D721Med (cell line): ENCODE data around the gene ANGPT4.

Source experiments
- DNase-seq: peaks from one replicate; pipeline ENCODE4 v3.0.0; 2011; ENCODE audit warnings: low spot score; ENCODE audit not compliant: insufficient read length
- FAIRE-seq: peaks from 2 replicates; lab custom pipeline; 2011; peaks lifted over from hg19 to GRCh38; lab: Jason Lieb, UNC
- TF ChIP-seq, protein P1 (sequence below): IDR thresholded peaks from 2 replicates; pipeline ENCODE4 v1.5.1; 2012; ENCODE audit warnings: mild to moderate bottlenecking, control low read depth; ENCODE audit not compliant: insufficient read depth; ENCODE audit errors: missing control alignments

Gene ANGPT4

DNA sequence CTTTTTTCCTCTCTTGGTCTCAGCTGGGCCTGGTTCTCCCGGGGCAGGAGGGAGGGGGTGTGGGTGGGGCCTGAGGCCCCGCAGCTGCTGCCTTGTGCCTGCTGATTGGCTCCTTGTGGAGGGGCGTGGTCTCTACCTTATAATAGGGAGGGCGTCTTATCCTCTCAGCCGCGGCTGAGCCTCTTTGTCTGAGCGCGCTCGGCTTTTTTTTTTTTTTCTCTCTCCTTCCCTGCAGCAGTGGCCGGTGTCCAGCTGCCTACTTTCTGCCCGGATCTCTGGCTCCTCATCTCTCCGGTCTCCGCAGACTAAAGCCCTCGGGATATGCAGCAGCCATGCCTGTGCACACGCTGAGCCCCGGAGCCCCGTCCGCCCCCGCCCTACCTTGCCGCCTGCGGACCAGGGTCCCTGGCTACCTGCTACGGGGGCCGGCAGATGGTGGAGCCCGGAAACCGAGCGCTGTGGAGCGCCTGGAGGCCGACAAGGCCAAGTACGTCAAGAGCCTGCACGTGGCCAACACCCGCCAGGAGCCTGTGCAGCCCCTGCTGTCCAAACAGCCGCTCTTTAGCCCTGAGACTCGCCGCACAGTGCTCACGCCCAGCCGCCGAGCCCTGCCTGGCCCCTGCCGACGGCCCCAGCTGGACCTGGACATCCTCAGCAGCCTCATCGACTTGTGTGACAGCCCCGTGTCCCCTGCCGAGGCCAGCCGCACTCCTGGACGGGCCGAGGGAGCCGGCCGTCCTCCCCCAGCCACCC is 71.5 kb downstream of the ANGPT4 start:
- DNase-seq (peak; percentile 87), FAIRE-seq (no peak)
- TF ChIP-seq, protein P1, sequence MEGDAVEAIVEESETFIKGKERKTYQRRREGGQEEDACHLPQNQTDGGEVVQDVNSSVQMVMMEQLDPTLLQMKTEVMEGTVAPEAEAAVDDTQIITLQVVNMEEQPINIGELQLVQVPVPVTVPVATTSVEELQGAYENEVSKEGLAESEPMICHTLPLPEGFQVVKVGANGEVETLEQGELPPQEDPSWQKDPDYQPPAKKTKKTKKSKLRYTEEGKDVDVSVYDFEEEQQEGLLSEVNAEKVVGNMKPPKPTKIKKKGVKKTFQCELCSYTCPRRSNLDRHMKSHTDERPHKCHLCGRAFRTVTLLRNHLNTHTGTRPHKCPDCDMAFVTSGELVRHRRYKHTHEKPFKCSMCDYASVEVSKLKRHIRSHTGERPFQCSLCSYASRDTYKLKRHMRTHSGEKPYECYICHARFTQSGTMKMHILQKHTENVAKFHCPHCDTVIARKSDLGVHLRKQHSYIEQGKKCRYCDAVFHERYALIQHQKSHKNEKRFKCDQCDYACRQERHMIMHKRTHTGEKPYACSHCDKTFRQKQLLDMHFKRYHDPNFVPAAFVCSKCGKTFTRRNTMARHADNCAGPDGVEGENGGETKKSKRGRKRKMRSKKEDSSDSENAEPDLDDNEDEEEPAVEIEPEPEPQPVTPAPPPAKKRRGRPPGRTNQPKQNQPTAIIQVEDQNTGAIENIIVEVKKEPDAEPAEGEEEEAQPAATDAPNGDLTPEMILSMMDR, result no peak

DNA sequence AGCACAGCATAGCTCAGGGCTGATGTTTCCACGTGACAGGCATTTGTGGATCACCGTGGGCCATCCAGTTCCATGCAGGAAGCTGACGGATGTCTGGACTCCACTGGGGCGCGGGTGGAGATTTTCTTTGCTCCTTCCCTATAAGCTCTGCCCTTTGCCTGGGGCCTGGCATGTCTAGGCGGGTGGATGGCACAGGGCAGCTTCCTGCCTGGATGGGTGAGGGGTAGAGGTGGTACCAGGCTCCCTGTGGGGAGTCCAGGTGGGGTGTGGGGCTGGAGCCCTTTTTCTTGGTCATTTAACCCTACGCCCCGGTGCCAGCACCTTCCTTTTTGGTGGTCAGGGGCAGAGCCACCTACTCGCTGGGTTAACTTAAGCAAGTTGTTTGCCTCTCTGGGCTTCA is 72.2 kb downstream of the ANGPT4 start:
- no peak for FAIRE-seq
- no peak for DNase-seq
- TF ChIP-seq, protein P1, result no peak

DNA sequence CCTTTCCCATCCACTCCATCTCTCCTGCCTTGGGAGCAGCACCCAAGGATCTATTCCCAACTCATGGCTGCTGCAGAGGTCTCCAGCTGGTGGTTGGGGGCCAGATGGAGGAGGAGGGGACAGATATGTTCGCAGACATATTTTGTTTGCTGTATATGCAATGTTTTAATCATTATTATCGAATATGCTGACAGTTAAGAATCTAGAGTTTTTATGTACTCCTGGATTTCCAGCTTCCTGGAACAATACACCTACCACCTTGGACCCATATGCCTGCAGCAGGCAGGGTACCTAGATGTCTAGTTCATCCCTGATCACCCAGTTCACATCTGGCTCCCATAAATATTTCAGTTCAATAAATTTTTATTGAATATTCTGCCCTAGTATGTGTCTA is 73.6 kb downstream of the ANGPT4 start:
- no peak for FAIRE-seq
- TF ChIP-seq, protein P1, result no peak
- DNase-seq, result no peak

DNA sequence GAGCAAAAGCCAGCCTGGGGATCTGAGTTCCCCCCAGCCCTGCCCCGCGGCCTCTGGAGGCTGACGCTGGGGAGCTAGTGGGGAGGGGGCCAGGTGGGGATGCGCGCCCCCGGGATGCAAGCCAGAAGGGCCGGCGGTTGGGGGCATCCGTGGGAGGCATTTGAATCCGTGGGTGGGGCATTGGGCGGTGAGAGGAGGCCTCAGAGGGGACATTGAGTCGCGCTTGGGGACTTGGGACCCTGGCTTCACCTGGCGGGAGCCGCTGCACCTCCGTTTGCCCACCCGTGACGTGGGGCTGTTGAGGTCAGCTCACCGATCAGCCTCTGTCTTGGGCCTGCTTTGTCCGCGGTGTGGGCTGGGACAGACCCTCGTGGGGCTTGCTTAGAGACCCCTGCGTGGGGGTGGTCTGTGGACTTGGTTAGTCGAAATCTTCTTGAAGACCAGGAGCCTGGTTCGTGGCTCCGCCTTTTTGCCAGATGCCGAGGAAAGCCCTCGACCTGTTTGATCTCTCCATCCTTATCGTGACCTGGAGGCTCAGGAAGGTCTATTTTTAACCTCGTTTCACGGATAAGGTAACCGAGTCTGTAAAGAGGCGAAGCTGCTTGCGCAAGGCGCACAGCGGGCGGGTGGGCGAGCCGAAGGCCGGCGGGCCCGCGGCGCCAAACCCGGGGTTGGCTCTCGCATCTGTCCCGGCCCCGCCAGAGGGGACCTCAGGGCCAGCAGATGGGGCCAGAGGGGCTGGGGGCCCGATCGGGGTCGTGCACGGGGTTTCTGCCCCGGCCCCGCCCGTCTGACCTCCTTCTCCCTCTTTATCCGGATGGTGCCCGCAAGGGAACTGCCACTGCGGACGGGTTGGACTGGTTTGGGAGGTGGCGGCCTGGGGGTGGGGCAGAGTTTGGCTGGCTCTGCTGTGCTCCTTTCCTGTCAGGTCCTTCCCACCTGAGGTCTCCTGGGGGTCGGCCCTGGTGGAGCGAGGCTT is 74.3 kb downstream of the ANGPT4 start:
- TF ChIP-seq, protein P1, result no peak
- no peak for DNase-seq
- no peak for FAIRE-seq

DNA sequence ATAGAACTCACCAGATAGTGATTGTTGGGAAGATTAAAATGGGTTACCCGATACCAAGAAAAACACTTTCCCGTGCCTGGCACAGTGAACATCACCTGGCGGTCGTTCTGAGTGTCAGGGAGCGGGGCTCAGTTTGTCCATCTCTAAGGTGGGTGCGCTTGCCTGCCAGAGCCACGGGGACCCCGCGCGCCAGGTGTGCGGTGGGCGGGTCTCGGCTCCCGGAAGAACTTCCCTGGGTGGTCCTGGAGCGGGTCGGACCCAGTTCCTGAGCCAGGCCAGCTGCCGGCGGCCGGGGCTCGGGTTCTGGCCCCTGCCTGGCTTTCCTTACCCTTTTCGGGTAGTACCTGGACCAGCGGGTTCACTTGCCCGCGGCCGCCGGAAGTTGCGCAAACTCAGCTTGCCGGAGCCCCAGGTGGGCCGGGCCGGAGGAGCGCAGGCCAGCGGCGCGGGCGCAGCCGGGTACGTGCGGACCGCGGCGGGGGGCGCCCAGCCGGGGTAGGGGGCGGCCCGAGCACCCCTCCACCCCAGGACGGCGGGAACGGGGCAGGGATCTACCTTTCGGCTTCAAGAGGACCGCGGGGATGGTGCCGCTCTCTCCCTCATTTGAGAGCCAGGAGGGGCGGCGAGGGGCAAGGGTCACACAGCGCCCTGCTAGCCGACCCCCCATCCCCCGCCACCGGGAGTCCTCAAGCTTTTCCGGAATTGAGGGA is 75.1 kb downstream of the ANGPT4 start:
- DNase-seq (no peak), FAIRE-seq (no peak)
- TF ChIP-seq, protein P1, result no peak

DNA sequence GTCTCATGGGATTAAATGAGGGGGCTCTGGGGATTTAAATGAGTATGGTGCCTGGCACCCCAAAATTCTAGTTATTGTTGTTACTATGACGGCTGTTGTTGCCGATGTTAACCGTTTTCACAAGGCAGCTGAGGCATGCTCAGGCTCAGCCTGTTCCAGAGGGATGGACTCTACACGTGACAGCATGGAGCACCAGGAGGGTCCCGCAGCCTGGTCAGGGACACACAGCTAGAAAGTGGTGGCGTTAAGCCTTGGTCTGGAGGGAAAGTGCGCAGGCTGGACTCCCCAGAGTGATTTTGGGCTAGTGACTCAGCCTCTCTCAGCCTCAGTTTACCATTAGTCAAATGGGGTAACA is 75.7 kb downstream of the ANGPT4 start:
- FAIRE-seq (no peak), DNase-seq (no peak)
- TF ChIP-seq, protein P1, result no peak
